Keratinocyte (primary cell): Measurements from ENCODE around the gene HDAC8. TPM values are rescaled to one million over a fixed set of nuclear protein-coding genes. Genes with fewer than 3 reads are reported as not detected.

Experiments used
- DNase-seq: peaks from one replicate; pipeline ENCODE4 v3.0.0-alpha.2; 2011; ENCODE audit warnings: low read depth, missing footprints, low spot score
- FAIRE-seq: peaks from 2 replicates; lab custom pipeline; 2011; peaks lifted over from hg19 to GRCh38; lab: Jason Lieb, UNC
- H2AFZ ChIP-seq: 2 replicates; pipeline ENCODE4 v1.6.0; 2012; ENCODE audit warnings: low read length, control low read depth, inconsistent platforms; ENCODE audit not compliant: control insufficient read depth
- H3K27ac ChIP-seq: 2 replicates; pipeline ENCODE4 v1.5.1; 2011; ENCODE audit warnings: low read length; ENCODE audit not compliant: control insufficient read depth, insufficient read depth
- H3K27me3 ChIP-seq: 3 replicates; pipeline ENCODE4 v1.6.0; 2011; ENCODE audit warnings: low read length; ENCODE audit not compliant: control insufficient read depth, insufficient read depth; ENCODE audit errors: extremely low read depth
- H3K36me3 ChIP-seq, 2 experiments: 2 replicates in 1 of 2; 3 replicates in 1 of 2; pipeline ENCODE4 v1.5.1; 2011; ENCODE audit warnings: low read length in 2 of 2, mild to moderate bottlenecking in 1 of 2; ENCODE audit not compliant: control insufficient read depth in 2 of 2, insufficient read depth in 2 of 2; ENCODE audit errors: extremely low read depth in 1 of 2
- H3K4me1 ChIP-seq: 3 replicates; pipeline ENCODE4 v1.5.1; 2011; ENCODE audit warnings: low read length; ENCODE audit not compliant: control insufficient read depth, insufficient read depth; ENCODE audit errors: extremely low read depth
- H3K4me2 ChIP-seq: 3 replicates; pipeline ENCODE4 v1.6.0; 2011; ENCODE audit warnings: low read depth, low read length; ENCODE audit not compliant: control insufficient read depth, insufficient read depth; ENCODE audit errors: extremely low read depth
- H3K4me3 ChIP-seq, 3 experiments: fragments of 200-600 bp in 1 of 3; sonication (generic) in 1 of 3; 2 replicates in 2 of 3; 3 replicates in 1 of 3; pipeline ENCODE4 v1.5.1; 2011 to 2016; ENCODE audit warnings: low read length in 3 of 3, mild to moderate bottlenecking in 3 of 3, control low read depth in 2 of 3, inconsistent platforms in 1 of 3, low read depth in 1 of 3, mixed read lengths in 1 of 3, mixed run types in 1 of 3, moderate library complexity in 1 of 3; ENCODE audit not compliant: control insufficient read depth in 2 of 3, insufficient read depth in 2 of 3; ENCODE audit errors: extremely low read depth in 1 of 3
- H3K79me2 ChIP-seq: 2 replicates; pipeline ENCODE4 v1.6.0; 2012; ENCODE audit warnings: low read length; ENCODE audit not compliant: control insufficient read depth, insufficient read depth
- H3K9ac ChIP-seq: 3 replicates; pipeline ENCODE4 v1.6.0; 2011; ENCODE audit warnings: low read length; ENCODE audit not compliant: control insufficient read depth, insufficient read depth; ENCODE audit errors: extremely low read depth
- H3K9me1 ChIP-seq: 3 replicates; pipeline ENCODE4 v1.6.0; 2011; ENCODE audit warnings: low read length; ENCODE audit not compliant: control insufficient read depth, insufficient read depth; ENCODE audit errors: extremely low read depth
- H3K9me3 ChIP-seq: 2 replicates; pipeline ENCODE4 v1.5.1; 2012; ENCODE audit warnings: low read depth, low read length; ENCODE audit not compliant: control insufficient read depth
- H4K20me1 ChIP-seq: 3 replicates; pipeline ENCODE4 v1.6.0; 2011; ENCODE audit warnings: low read length; ENCODE audit not compliant: control insufficient read depth, insufficient read depth; ENCODE audit errors: extremely low read depth
- EZH2 ChIP-seq: IDR thresholded peaks from one replicate; pipeline ENCODE4 v1.6.1; 2012; ENCODE audit warnings: inconsistent platforms, mild to moderate bottlenecking, low read length, moderate library complexity
- dilution Hi-C: fragments of 300-500 bp; cut with MboI; formaldehyde crosslinking; loops from one replicate; pipeline ENCODE4 v1.7.0; 2020; ENCODE audit warnings: low sequenced_read_pairs; ENCODE audit not compliant: extremely low pct_ligation_motif_present
- polyA plus RNA-seq, 5 experiments: library from polyadenylated mRNA; depleted of rRNA in 3 of 5; stranded (reverse) in 3 of 5; stranded (forward) in 1 of 5; unstranded in 1 of 5; fragments of >200 nt; gene quantifications; 1 replicate in 1 of 5; 2 replicates in 3 of 5; 3 replicates in 1 of 5; pipeline versions ENCODE4 v1.2.1 to v1.2.3, GENCODE V29; 2011 to 2012; ENCODE audit warnings: missing spikeins in 2 of 5, low read depth in 1 of 5, low replicate concordance in 1 of 5
- small RNA-seq, 3 experiments: library from RNA; depleted of rRNA; stranded (forward); fragments of <200 nt; gene quantifications; one replicate each; pipeline ENCODE3, GENCODE V24; 2012; ENCODE audit warnings: low read depth in 3 of 3, low replicate concordance in 1 of 3; ENCODE audit not compliant: insufficient read length in 3 of 3
- TF ChIP-seq, protein P1 (sequence below), 3 experiments: IDR thresholded peaks in 1 of 3; conservative IDR thresholded peaks in 1 of 3; optimal IDR thresholded peaks in 1 of 3; 2 replicates in 2 of 3; 3 replicates in 1 of 3; pipeline versions ENCODE3 to v1.5.1; 2011; ENCODE audit warnings: low read length in 3 of 3, mild to moderate bottlenecking in 3 of 3, moderate library complexity in 2 of 3, control low read depth in 1 of 3, inconsistent platforms in 1 of 3; ENCODE audit not compliant: insufficient read depth in 2 of 3; ENCODE audit errors: extremely low read depth in 1 of 3

HDAC8 gene
- polyA plus RNA-seq, 1 donor (not counting 4 experiments of a cell fraction or from before 2014, with no cell fraction given), result 27.3 TPM

DNA sequence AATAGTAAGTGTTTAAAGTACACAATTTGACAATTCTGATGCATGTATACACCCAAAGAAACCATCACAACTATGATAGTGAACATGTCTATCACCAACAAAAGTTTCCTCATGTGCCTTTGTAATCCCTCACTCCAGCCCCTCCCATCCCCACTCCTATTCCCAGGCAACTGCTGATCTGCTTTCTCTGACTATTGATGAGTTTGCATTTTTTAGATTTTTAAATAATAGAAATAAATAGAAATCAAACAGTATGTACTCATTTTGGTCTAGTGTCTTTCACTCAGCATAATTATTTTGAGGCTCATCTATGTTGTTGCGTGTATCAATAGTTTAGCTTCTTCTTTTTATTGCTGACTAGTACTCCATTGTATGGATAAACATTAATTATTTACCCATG, 290.3 kb downstream of the HDAC8 start:
- H3K27me3 ChIP-seq, result no peaks in the 10 kb centered on the region
- H4K20me1 ChIP-seq, result no peaks in the 10 kb centered on the region
- TF ChIP-seq EZH2, result no peak
- peaks cover 5% of the 10 kb centered on the region for H3K4me1 ChIP-seq
- H3K4me3 ChIP-seq, result no peak overlapping the region
- no peak for FAIRE-seq
- no peak overlapping the region for H3K27ac ChIP-seq
- no peaks in the 10 kb centered on the region for H3K9me3 ChIP-seq
- no peaks in the 10 kb centered on the region for H3K36me3 ChIP-seq
- no peak for DNase-seq
- no peaks in the 10 kb centered on the region for H3K79me2 ChIP-seq
- H3K9ac ChIP-seq, result no peak overlapping the region
- no peaks in the 10 kb centered on the region for H3K9me1 ChIP-seq
- H3K4me2 ChIP-seq, result no peak overlapping the region
- no peak overlapping the region for H2AFZ ChIP-seq
- dilution Hi-C loops, result no loop called here

DNA sequence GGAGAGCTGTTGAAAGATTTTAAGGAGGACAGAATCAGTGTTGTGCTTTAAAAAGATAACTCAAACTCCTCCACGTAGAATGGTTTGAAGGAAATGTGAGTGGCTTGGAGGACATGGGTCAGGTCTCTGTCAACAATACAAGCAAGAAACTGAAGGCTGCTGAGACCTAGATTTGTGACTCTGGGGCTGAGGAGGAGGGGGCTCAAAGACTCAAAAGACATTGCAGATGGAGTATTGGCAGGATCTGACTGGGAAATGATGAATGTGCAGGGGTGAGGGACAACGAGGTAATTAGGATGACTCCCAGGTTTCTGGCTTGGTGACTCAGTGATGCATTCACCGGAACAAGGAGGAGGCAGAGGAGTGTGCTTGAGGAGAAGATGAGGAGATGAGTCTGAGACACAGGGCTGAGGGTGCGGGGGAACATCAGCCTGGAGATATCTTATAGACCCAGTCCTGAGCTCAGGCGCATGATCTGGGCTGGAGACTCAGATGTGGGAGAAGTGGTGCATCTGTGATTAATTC, 292.3 kb downstream of the HDAC8 start:
- DNase-seq (no peak), FAIRE-seq (peak; percentile 81)
- peaks cover 17% of the 10 kb centered on the region for H3K79me2 ChIP-seq
- peaks cover 4 to 5% of the 10 kb centered on the region in 2 experiments for H3K36me3 ChIP-seq
- dilution Hi-C loops, result no loop called here
- no peak overlapping the region for H3K4me2 ChIP-seq
- TF ChIP-seq, protein P1, sequence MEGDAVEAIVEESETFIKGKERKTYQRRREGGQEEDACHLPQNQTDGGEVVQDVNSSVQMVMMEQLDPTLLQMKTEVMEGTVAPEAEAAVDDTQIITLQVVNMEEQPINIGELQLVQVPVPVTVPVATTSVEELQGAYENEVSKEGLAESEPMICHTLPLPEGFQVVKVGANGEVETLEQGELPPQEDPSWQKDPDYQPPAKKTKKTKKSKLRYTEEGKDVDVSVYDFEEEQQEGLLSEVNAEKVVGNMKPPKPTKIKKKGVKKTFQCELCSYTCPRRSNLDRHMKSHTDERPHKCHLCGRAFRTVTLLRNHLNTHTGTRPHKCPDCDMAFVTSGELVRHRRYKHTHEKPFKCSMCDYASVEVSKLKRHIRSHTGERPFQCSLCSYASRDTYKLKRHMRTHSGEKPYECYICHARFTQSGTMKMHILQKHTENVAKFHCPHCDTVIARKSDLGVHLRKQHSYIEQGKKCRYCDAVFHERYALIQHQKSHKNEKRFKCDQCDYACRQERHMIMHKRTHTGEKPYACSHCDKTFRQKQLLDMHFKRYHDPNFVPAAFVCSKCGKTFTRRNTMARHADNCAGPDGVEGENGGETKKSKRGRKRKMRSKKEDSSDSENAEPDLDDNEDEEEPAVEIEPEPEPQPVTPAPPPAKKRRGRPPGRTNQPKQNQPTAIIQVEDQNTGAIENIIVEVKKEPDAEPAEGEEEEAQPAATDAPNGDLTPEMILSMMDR (optimal IDR thresholded peaks at IDR 0.05 in 1 of 3, IDR thresholded peaks at IDR 0.05 in 1 of 3, conservative IDR thresholded peaks at IDR 0.05 in 1 of 3; ENCODE audit: extremely low read depth in 1 of 3, insufficient read depth in 2 of 3, low read length in 3 of 3), result no peak
- no peak for TF ChIP-seq EZH2
- peaks cover 2% of the 10 kb centered on the region for H4K20me1 ChIP-seq
- no peaks in the 10 kb centered on the region for H3K9me1 ChIP-seq
- peaks cover 12% of the 10 kb centered on the region for H3K4me1 ChIP-seq
- H3K9me3 ChIP-seq, result no peaks in the 10 kb centered on the region
- no peaks in the 10 kb centered on the region for H3K27me3 ChIP-seq
- no peak overlapping the region for H3K4me3 ChIP-seq
- no peak overlapping the region for H3K27ac ChIP-seq
- H3K9ac ChIP-seq, result no peak overlapping the region
- H2AFZ ChIP-seq, result no peak overlapping the region

Small RNA genes within 50 kb of the gene (small RNA-seq; reads per million reads assigned to genes)
- 0 reads per million in 3 experiments for gene RF00019
- 9.7 to 55.0 (median 10.5) reads per million in 3 experiments for gene RNU2-68P

Other genes starting within 250 kb of the HDAC8 start
- gene PHKA1, start 141.5 kb upstream of the HDAC8 start, polyA plus RNA-seq, result 5.7 to 7.1 TPM (median 5.7 TPM) in 3 replicates
- gene DMRTC1B, start 204.0 kb upstream of the HDAC8 start, polyA plus RNA-seq, result not detected in 3 replicates
- gene FAM236B, start 209.8 kb upstream of the HDAC8 start, polyA plus RNA-seq, result not detected in 3 replicates
- not detected in 3 replicates for gene FAM236D, start 235.4 kb upstream of the HDAC8 start, polyA plus RNA-seq